Mesenchymal stem cell (in vitro differentiated cells and primary cell): Measurements from ENCODE around the gene NINJ2.

ENCODE experiments used
- DNase-seq: peaks from one replicate; pipeline ENCODE4 v3.0.0-alpha.2; 2013
- H2AFZ ChIP-seq: one replicate; pipeline ENCODE4 v1.6.1; 2013; ENCODE audit warnings: low read depth, mild to moderate bottlenecking, control low read depth, inconsistent platforms, low read length, moderate library complexity
- H2AK5ac ChIP-seq: 2 replicates; pipeline ENCODE4 v1.6.1; 2013; ENCODE audit warnings: low read length, moderate library complexity, mild to moderate bottlenecking, inconsistent platforms; ENCODE audit not compliant: severe bottlenecking
- H2BK120ac ChIP-seq: one replicate; pipeline ENCODE4 v1.6.1; 2013; ENCODE audit warnings: low read depth, mild to moderate bottlenecking, inconsistent platforms, low read length, moderate library complexity
- H2BK12ac ChIP-seq, 2 experiments: one replicate each; pipeline ENCODE4 v1.6.1; 2013; ENCODE audit warnings: inconsistent platforms in 2 of 2, low read length in 2 of 2, mild to moderate bottlenecking in 2 of 2, moderate library complexity in 2 of 2, control low read depth in 1 of 2
- H2BK15ac ChIP-seq: one replicate; pipeline ENCODE4 v1.6.1; 2013; ENCODE audit warnings: mild to moderate bottlenecking, low read depth, inconsistent platforms; ENCODE audit not compliant: poor library complexity, severe bottlenecking
- H2BK5ac ChIP-seq: 2 replicates; pipeline ENCODE4 v1.6.1; 2013; ENCODE audit warnings: low read depth, mild to moderate bottlenecking, low read length, control low read depth, inconsistent platforms; ENCODE audit not compliant: poor library complexity, severe bottlenecking
- H3K14ac ChIP-seq, 2 experiments: one replicate each; pipeline ENCODE4 v1.6.1; 2013; ENCODE audit warnings: inconsistent platforms in 2 of 2, low read length in 2 of 2, control low read depth in 1 of 2, mild to moderate bottlenecking in 1 of 2, moderate library complexity in 1 of 2
- H3K18ac ChIP-seq, 2 experiments: one replicate each; pipeline ENCODE4 v1.6.1; 2013; ENCODE audit warnings: inconsistent platforms in 2 of 2, low read length in 2 of 2, control low read depth in 1 of 2, low read depth in 1 of 2, mild to moderate bottlenecking in 1 of 2
- H3K23ac ChIP-seq, 2 experiments: one replicate each; pipeline ENCODE4 v1.6.1; 2013; ENCODE audit warnings: inconsistent platforms in 2 of 2, low read length in 2 of 2, mild to moderate bottlenecking in 2 of 2, moderate library complexity in 2 of 2, control low read depth in 1 of 2
- H3K27ac ChIP-seq: 2 replicates; pipeline ENCODE4 v1.5.1; 2013; ENCODE audit warnings: mild to moderate bottlenecking, moderate library complexity, low read length, control low read depth, inconsistent platforms; ENCODE audit not compliant: poor library complexity, severe bottlenecking
- H3K27me3 ChIP-seq, 2 experiments: 2 replicates each; pipeline versions ENCODE4 v1.6.1 to v1.7.0; 2013; ENCODE audit warnings: low read length in 2 of 2, mild to moderate bottlenecking in 2 of 2, moderate library complexity in 2 of 2, control low read depth in 1 of 2, inconsistent platforms in 1 of 2; ENCODE audit not compliant: control insufficient read depth in 1 of 2, insufficient read depth in 1 of 2
- H3K36me3 ChIP-seq, 2 experiments: 2 replicates each; pipeline versions ENCODE4 v1.6.1 to v1.7.0; 2013; ENCODE audit warnings: low read length in 2 of 2, control low read depth in 1 of 2, inconsistent platforms in 1 of 2, low read depth in 1 of 2, mild to moderate bottlenecking in 1 of 2; ENCODE audit not compliant: insufficient read depth in 2 of 2, control insufficient read depth in 1 of 2
- H3K4ac ChIP-seq, 2 experiments: one replicate each; pipeline ENCODE4 v1.6.1; 2013; ENCODE audit warnings: inconsistent platforms in 2 of 2, low read length in 2 of 2, mild to moderate bottlenecking in 2 of 2, moderate library complexity in 2 of 2, control low read depth in 1 of 2, low read depth in 1 of 2
- H3K4me1 ChIP-seq: 2 replicates; pipeline ENCODE4 v1.6.1; 2013; ENCODE audit warnings: low read depth, low read length, control low read depth; ENCODE audit not compliant: control insufficient read depth, insufficient read depth
- H3K4me2 ChIP-seq: 2 replicates; pipeline ENCODE4 v1.6.1; 2013; ENCODE audit warnings: low read length, mild to moderate bottlenecking, inconsistent platforms; ENCODE audit not compliant: poor library complexity, severe bottlenecking
- H3K4me3 ChIP-seq, 2 experiments: 2 replicates each; pipeline versions ENCODE4 v1.5.1 to v1.7.0; 2013; ENCODE audit warnings: low read length in 2 of 2, mild to moderate bottlenecking in 2 of 2, control low read depth in 1 of 2, low read depth in 1 of 2; ENCODE audit not compliant: insufficient read depth in 1 of 2
- H3K79me1 ChIP-seq: replicated peaks from 2 replicates; pipeline ENCODE4 v1.6.1; 2013; ENCODE audit warnings: mild to moderate bottlenecking, control low read depth, low read length, inconsistent platforms; ENCODE audit not compliant: poor library complexity, severe bottlenecking
- H3K9ac ChIP-seq: 2 replicates; pipeline ENCODE4 v1.7.0; 2013; ENCODE audit warnings: mild to moderate bottlenecking, low read length, moderate library complexity
- H3K9me3 ChIP-seq: 2 replicates; pipeline ENCODE4 v1.7.0; 2013; ENCODE audit warnings: mild to moderate bottlenecking, low read length; ENCODE audit not compliant: control insufficient read depth
- H4K8ac ChIP-seq: one replicate; pipeline ENCODE4 v1.6.1; 2013; ENCODE audit warnings: inconsistent platforms, mild to moderate bottlenecking, low read length, moderate library complexity
- H4K91ac ChIP-seq: one replicate; pipeline ENCODE4 v1.6.1; 2013; ENCODE audit warnings: mild to moderate bottlenecking, low read length, inconsistent platforms
- WGBS: methylation state at CpG from one replicate; pipeline ENCODE4 v1.1.7; 2013; ENCODE audit warnings: mixed read lengths; 5-methylcytosine and 5-hydroxymethylcytosine counted together

The NINJ2 gene

GRCh38 chr12:588024-588322 lies 75.3 kb downstream of the NINJ2 start:
- Histone ChIP-seq H3K23ac (no peak overlapping the region), H3K14ac (no peak overlapping the region), H2AK5ac (no peak overlapping the region), H2BK12ac (no peak overlapping the region), H3K36me3 (no peaks in the 10 kb centered on the region), H2BK5ac (no peak overlapping the region), H2AFZ (no peak overlapping the region), H3K27ac (no peak overlapping the region), H3K9me3 (no peaks in the 10 kb centered on the region), H3K4me3 (no peak overlapping the region), H3K9ac (no peak overlapping the region), H4K91ac (no peak overlapping the region), H3K79me1 (no peaks in the 10 kb centered on the region), H3K27me3 (peaks cover 5 to 6% of the 10 kb centered on the region in 2 experiments), H2BK120ac (no peak overlapping the region), H3K4me2 (no peak overlapping the region), H3K4me1 (peaks cover 2% of the 10 kb centered on the region), H2BK15ac (no peak overlapping the region), H4K8ac (no peak overlapping the region), H3K18ac (no peak overlapping the region), H3K4ac (no peak overlapping the region)
- WGBS: 95% methylated on average over 6 of the region's 10 CpGs
- DNase-seq: no peak

- Histone ChIP-seq H2BK120ac (no peak overlapping the region), H2BK12ac (no peak overlapping the region), H3K9me3 (no peaks in the 10 kb centered on the region), H3K4me3 (no peak overlapping the region), H2BK15ac (no peak overlapping the region), H3K4ac (no peak overlapping the region), H3K4me2 (no peak overlapping the region), H4K91ac (no peak overlapping the region), H3K14ac (no peak overlapping the region), H3K79me1 (no peaks in the 10 kb centered on the region), H2BK5ac (no peak overlapping the region), H4K8ac (no peak overlapping the region), H2AFZ (no peak overlapping the region), H3K9ac (no peak overlapping the region), H3K36me3 (no peaks in the 10 kb centered on the region), H3K27ac (no peak overlapping the region), H3K18ac (no peak overlapping the region), H2AK5ac (no peak overlapping the region), H3K27me3 (peaks cover 5 to 6% of the 10 kb centered on the region in 2 experiments), H3K23ac (no peak overlapping the region), H3K4me1 (peaks cover 2% of the 10 kb centered on the region)
- WGBS: 89% methylated on average over 15 of the region's 18 CpGs
- no peak for DNase-seq
These were observed 75.9 kb downstream of the NINJ2 start for GRCh38 chr12:587132-588023.

- Histone ChIP-seq H2BK12ac (no peak overlapping the region), H3K79me1 (no peaks in the 10 kb centered on the region), H2BK120ac (no peak overlapping the region), H3K18ac (no peak overlapping the region), H3K9ac (no peak overlapping the region), H3K4me1 (peaks cover 2% of the 10 kb centered on the region), H3K36me3 (no peaks in the 10 kb centered on the region), H2AK5ac (no peak overlapping the region), H3K4me3 (no peak overlapping the region), H3K27ac (no peak overlapping the region), H3K14ac (no peak overlapping the region), H3K27me3 (peaks cover 4 to 9% of the 10 kb centered on the region in 2 experiments), H4K91ac (no peak overlapping the region), H3K4me2 (no peak overlapping the region), H3K4ac (no peak overlapping the region), H2AFZ (no peak overlapping the region), H3K9me3 (no peaks in the 10 kb centered on the region), H2BK5ac (no peak overlapping the region), H4K8ac (no peak overlapping the region), H3K23ac (no peak overlapping the region), H2BK15ac (no peak overlapping the region)
- WGBS: 95% methylated on average over 15 of the region's 16 CpGs
- no peak for DNase-seq
These were observed 76.8 kb downstream of the NINJ2 start for GRCh38 chr12:586318-587071.
